GM12878 (cell line): ENCODE measurements around the gene ZNF302. TPM values are rescaled to one million over a fixed set of nuclear protein-coding genes. Genes with fewer than 3 reads are reported as not detected.

Experiments
- BACH1 ChIP-seq: fragments of 450-650 bp; IDR thresholded peaks from 2 replicates; pipeline ENCODE4 v1.6.1; 2017; ENCODE audit warnings: mild to moderate bottlenecking, borderline replicate concordance
- CREB1 ChIP-seq: IDR thresholded peaks from 2 replicates; pipeline ENCODE4 v1.6.1; 2012; ENCODE audit warnings: low read depth, mild to moderate bottlenecking, inconsistent platforms
- MTA2 ChIP-seq: fragments of 450-650 bp; IDR thresholded peaks from 2 replicates; pipeline ENCODE4 v1.6.1; 2016; ENCODE audit warnings: low read depth, mild to moderate bottlenecking, moderate library complexity
- NFXL1 ChIP-seq: fragments of 450-650 bp; IDR thresholded peaks from 2 replicates; pipeline ENCODE4 v1.6.1; 2017; ENCODE audit warnings: antibody characterized with exemption, mild to moderate bottlenecking, borderline replicate concordance
- PML ChIP-seq: IDR thresholded peaks from 2 replicates; pipeline ENCODE4 v1.6.1; 2012; ENCODE audit warnings: low read length, inconsistent platforms
- POLR2AphosphoS5 ChIP-seq: IDR thresholded peaks from 2 replicates; pipeline ENCODE4 v1.6.1; 2011; ENCODE audit warnings: mild to moderate bottlenecking, low read length, inconsistent platforms
- POU2F2 ChIP-seq: IDR thresholded peaks from 3 replicates; pipeline ENCODE4 v1.6.1; 2011; ENCODE audit warnings: low read depth, mild to moderate bottlenecking, low read length, borderline replicate concordance
- RELA ChIP-seq: fragments of 450-650 bp; IDR thresholded peaks from 2 replicates; pipeline ENCODE4 v1.8.0; 2014; ENCODE audit warnings: borderline replicate concordance; ENCODE audit not compliant: partially characterized antibody
- SIX5 ChIP-seq: IDR thresholded peaks from 2 replicates; pipeline ENCODE4 v1.6.1; 2011; ENCODE audit warnings: mild to moderate bottlenecking, low read depth, low read length, moderate library complexity; ENCODE audit not compliant: severe bottlenecking
- SREBF2 ChIP-seq: IDR thresholded peaks from 2 replicates; pipeline ENCODE4 v1.6.1; 2012; ENCODE audit warnings: mild to moderate bottlenecking, low read length
- SRF ChIP-seq, 2 experiments: IDR thresholded peaks; 2 replicates each; pipeline ENCODE4 v1.6.1; 2011; ENCODE audit warnings: low read depth in 2 of 2, low read length in 2 of 2, mild to moderate bottlenecking in 1 of 2, moderate library complexity in 1 of 2
- STAT1 ChIP-seq: fragments of 450-650 bp; conservative IDR thresholded peaks from 2 replicates; pipeline ENCODE4 v1.6.1; 2014; ENCODE audit warnings: antibody characterized with exemption, mild to moderate bottlenecking
- TARDBP ChIP-seq: IDR thresholded peaks from 2 replicates; pipeline ENCODE4 v1.6.1; 2016; ENCODE audit warnings: borderline replicate concordance
- YY1 ChIP-seq: IDR thresholded peaks from 2 replicates; pipeline ENCODE4 v1.6.1; 2011; ENCODE audit warnings: low read depth, mild to moderate bottlenecking, low read length
- polyA plus RNA-seq, 11 experiments: library from polyadenylated mRNA; depleted of rRNA in 4 of 11; unstranded in 6 of 11; stranded (reverse) in 5 of 11; fragments of >200 nt; fragmentation: Nextera tagmentation in 4 of 11; fragmentation: Illumina TruSeq in 1 of 11; extraction: Ambion mirVana in 4 of 11; extraction: Trizol in 1 of 11; gene quantifications; 1 replicate in 1 of 11; 2 replicates in 10 of 11; pipeline versions ENCODE4 v1.2.1 to v1.2.3, GENCODE V29; 2011 to 2016; ENCODE audit warnings: inconsistent platforms in 2 of 11, missing spikeins in 2 of 11, low read depth in 1 of 11
- total RNA-seq, 4 experiments: library from RNA; depleted of rRNA in 3 of 4; stranded (reverse); fragments of >200 nt in 3 of 4; fragmentation: Illumina TruSeq in 1 of 4; extraction: Trizol in 1 of 4; gene quantifications; 2 replicates each; pipeline versions ENCODE4 v1.2.1 to v1.2.3, GENCODE V29; 2013 to 2021
- TF ChIP-seq, protein P1 (sequence below): fragments of 450-650 bp; IDR thresholded peaks from 2 replicates; pipeline ENCODE4 v1.6.1; 2014; ENCODE audit warnings: mild to moderate bottlenecking
- TF ChIP-seq, protein P2 (sequence below), 3 experiments: IDR thresholded peaks in 2 of 3; conservative IDR thresholded peaks in 1 of 3; 2 replicates each; pipeline ENCODE4 v1.5.1; 2011; ENCODE audit warnings: low read depth in 3 of 3, low read length in 3 of 3, mild to moderate bottlenecking in 3 of 3, control low read depth in 2 of 3, moderate library complexity in 2 of 3, inconsistent platforms in 1 of 3, mixed read lengths in 1 of 3; ENCODE audit not compliant: control insufficient read depth in 2 of 3, insufficient read depth in 1 of 3; ENCODE audit errors: extremely low read depth in 1 of 3
- TF ChIP-seq, protein P3 (sequence below): IDR thresholded peaks from 2 replicates; pipeline ENCODE4 v1.6.1; 2011; ENCODE audit warnings: mild to moderate bottlenecking, low read depth, low read length, moderate library complexity; ENCODE audit not compliant: insufficient replicate concordance
- TF ChIP-seq, protein P4 (sequence below): IDR thresholded peaks from 2 replicates; pipeline ENCODE4 v1.6.1; 2012; ENCODE audit warnings: mild to moderate bottlenecking, low read depth, low read length

The ZNF302 gene
- total and polyA plus RNA-seq, 10 of the 15 experiments (the other 5 are each of a cell fraction or from before 2014, with no cell fraction given): 8.4 to 35.4 (median 19.7) TPM

DNA sequence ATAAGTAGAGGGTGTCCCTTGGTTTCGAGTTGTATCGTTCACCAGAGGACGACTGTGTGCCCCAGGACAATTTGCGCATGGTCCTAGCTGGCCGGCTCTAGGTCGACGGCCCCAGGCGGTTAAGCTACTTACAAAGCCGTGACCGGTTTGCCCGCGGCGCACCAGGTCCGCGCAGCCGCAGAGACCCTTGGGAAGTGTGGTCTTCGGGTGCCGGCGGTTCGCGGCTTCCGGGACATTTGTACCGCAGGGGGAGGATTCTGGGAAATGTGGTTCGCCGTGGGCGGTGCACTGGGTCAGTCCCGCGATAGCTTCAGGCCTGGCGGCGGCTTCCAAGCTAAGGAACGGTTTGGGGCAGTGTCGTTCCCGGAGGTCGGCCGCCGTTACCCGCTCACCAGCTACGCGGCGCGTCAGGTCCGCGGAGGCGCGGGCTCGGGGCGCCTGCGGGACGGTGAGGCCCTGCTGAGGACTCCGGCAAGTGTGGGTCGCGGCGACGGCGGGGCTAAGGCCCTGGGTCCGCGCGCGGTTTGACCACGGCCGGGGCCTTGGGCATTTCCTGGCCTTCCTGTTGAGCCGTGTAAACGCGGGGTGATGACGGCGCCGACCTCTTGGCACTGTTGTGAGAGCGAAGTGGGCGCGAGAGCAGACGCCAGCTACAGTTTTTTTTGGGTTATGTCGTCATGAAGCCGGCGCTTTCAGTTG is at the start of gene ZNF302 (continued):
- TF ChIP-seq POLR2AphosphoS5: peak; percentile 84
- TF ChIP-seq CREB1: peak; percentile 85
- peak; percentile 69; the same call in 1 of the 2 replicates for TF ChIP-seq BACH1
- no peak for TF ChIP-seq SREBF2
- TF ChIP-seq, protein P1, sequence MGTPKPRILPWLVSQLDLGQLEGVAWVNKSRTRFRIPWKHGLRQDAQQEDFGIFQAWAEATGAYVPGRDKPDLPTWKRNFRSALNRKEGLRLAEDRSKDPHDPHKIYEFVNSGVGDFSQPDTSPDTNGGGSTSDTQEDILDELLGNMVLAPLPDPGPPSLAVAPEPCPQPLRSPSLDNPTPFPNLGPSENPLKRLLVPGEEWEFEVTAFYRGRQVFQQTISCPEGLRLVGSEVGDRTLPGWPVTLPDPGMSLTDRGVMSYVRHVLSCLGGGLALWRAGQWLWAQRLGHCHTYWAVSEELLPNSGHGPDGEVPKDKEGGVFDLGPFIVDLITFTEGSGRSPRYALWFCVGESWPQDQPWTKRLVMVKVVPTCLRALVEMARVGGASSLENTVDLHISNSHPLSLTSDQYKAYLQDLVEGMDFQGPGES: no peak
- TF ChIP-seq PML: peak; percentile 74; the same call in 1 of the 2 replicates
- peak; percentile 27 for TF ChIP-seq RELA
- TF ChIP-seq, protein P2, sequence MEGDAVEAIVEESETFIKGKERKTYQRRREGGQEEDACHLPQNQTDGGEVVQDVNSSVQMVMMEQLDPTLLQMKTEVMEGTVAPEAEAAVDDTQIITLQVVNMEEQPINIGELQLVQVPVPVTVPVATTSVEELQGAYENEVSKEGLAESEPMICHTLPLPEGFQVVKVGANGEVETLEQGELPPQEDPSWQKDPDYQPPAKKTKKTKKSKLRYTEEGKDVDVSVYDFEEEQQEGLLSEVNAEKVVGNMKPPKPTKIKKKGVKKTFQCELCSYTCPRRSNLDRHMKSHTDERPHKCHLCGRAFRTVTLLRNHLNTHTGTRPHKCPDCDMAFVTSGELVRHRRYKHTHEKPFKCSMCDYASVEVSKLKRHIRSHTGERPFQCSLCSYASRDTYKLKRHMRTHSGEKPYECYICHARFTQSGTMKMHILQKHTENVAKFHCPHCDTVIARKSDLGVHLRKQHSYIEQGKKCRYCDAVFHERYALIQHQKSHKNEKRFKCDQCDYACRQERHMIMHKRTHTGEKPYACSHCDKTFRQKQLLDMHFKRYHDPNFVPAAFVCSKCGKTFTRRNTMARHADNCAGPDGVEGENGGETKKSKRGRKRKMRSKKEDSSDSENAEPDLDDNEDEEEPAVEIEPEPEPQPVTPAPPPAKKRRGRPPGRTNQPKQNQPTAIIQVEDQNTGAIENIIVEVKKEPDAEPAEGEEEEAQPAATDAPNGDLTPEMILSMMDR (IDR thresholded peaks at IDR 0.05 in 2 of 3, conservative IDR thresholded peaks at IDR 0.05 in 1 of 3; ENCODE audit: control insufficient read depth in 2 of 3, extremely low read depth in 1 of 3, insufficient read depth in 1 of 3, low read depth in 3 of 3, low read length in 3 of 3): no peak
- TF ChIP-seq, protein P3, sequence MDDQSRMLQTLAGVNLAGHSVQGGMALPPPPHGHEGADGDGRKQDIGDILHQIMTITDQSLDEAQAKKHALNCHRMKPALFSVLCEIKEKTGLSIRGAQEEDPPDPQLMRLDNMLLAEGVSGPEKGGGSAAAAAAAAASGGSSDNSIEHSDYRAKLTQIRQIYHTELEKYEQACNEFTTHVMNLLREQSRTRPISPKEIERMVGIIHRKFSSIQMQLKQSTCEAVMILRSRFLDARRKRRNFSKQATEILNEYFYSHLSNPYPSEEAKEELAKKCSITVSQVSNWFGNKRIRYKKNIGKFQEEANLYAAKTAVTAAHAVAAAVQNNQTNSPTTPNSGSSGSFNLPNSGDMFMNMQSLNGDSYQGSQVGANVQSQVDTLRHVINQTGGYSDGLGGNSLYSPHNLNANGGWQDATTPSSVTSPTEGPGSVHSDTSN: no peak
- TF ChIP-seq SIX5: peak; percentile 75
- TF ChIP-seq MTA2: peak; percentile 49; the same call in 1 of the 2 replicates
- TF ChIP-seq YY1: 0 out of 2 replicates have a peak, but pooled peaks have one; percentile 1
- TF ChIP-seq POU2F2: peak; percentile 57; the same call in 2 of the 3 replicates
- TF ChIP-seq TARDBP: no peak
- no peak for TF ChIP-seq SRF (IDR thresholded peaks at IDR 0.05; ENCODE audit: low read depth in 2 of 2, low read length in 2 of 2)
- TF ChIP-seq NFXL1: no peak
- TF ChIP-seq, protein P4, sequence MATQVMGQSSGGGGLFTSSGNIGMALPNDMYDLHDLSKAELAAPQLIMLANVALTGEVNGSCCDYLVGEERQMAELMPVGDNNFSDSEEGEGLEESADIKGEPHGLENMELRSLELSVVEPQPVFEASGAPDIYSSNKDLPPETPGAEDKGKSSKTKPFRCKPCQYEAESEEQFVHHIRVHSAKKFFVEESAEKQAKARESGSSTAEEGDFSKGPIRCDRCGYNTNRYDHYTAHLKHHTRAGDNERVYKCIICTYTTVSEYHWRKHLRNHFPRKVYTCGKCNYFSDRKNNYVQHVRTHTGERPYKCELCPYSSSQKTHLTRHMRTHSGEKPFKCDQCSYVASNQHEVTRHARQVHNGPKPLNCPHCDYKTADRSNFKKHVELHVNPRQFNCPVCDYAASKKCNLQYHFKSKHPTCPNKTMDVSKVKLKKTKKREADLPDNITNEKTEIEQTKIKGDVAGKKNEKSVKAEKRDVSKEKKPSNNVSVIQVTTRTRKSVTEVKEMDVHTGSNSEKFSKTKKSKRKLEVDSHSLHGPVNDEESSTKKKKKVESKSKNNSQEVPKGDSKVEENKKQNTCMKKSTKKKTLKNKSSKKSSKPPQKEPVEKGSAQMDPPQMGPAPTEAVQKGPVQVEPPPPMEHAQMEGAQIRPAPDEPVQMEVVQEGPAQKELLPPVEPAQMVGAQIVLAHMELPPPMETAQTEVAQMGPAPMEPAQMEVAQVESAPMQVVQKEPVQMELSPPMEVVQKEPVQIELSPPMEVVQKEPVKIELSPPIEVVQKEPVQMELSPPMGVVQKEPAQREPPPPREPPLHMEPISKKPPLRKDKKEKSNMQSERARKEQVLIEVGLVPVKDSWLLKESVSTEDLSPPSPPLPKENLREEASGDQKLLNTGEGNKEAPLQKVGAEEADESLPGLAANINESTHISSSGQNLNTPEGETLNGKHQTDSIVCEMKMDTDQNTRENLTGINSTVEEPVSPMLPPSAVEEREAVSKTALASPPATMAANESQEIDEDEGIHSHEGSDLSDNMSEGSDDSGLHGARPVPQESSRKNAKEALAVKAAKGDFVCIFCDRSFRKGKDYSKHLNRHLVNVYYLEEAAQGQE: no peak
- TF ChIP-seq STAT1: no peak
